ENCODE measurements around the gene INAVA. TPM values are rescaled to one million over a fixed set of nuclear protein-coding genes. Genes with fewer than 3 reads are reported as not detected.
"Not testable (repeated sequence)": the region's sequence is repeated elsewhere in the genome, so short reads cannot be mapped to it uniquely, and the experiment has no call there.

The INAVA gene
- total and polyA plus RNA-seq, 9 of the 15 experiments (the other 6 are each of a cell fraction or from before 2014, with no cell fraction given), result 0.09 TPM; not detected in 8

DNA sequence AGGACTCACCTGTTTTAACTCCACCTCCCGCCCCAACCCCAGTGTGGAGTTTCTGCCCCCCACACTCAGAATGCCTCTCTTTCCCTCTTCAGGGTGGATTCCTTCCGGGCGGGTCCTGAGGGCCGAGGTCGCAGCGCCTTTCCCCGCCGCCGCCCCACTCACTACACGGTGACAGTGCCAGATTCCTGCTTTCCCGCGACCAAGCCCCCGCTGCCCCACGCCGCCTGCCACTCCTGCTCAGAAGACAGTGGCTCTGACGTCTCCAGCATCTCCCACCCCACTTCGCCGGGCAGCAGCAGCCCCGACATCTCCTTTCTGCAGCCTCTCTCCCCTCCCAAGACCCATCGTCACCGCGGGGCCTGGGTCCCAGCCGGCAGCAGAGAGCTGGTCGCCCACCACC is 16.7 kb downstream of the INAVA start:
- H3K9me3 ChIP-seq (replicated peaks; ENCODE audit: control insufficient read depth, insufficient read depth, low read depth, low read length), result no peaks in the 10 kb centered on the region
- no peak for DNase-seq (ENCODE audit: extremely low read depth in 1 of 4, low spot score in 3 of 4)
- no peak for FAIRE-seq
- peaks cover 0 to 13% of the 10 kb centered on the region in 2 experiments; a peak in 1 of 5 replicates for H3K4me1 ChIP-seq (replicated peaks in 1 of 2; ENCODE audit: control insufficient read depth in 2 of 2, insufficient read depth in 2 of 2, low read length in 2 of 2)
- H3K4me3 ChIP-seq, result no peak overlapping the region
- in situ Hi-C loops (cut with MboI) (no loop called here), intact Hi-C loops (cut with micrococcal nuclease) (no loop called here)
- H3K4me2 ChIP-seq (ENCODE audit: insufficient read depth, low read length), result no peak overlapping the region
- BruUV-seq (replicated peaks), result no TSS peak
- POLR2A ChIA-PET, result no interaction called here
- no peaks in the 10 kb centered on the region for H3K9me1 ChIP-seq (ENCODE audit: control insufficient read depth, insufficient read depth, low read length)
- no peak overlapping the region for H2AFZ ChIP-seq (ENCODE audit: low read depth, low read length)
- ATAC-seq, result no peak
- no peak overlapping the region for H3K9ac ChIP-seq (ENCODE audit: insufficient read depth in 1 of 2, low read depth in 2 of 2, low read length in 2 of 2)
- WGBS (ENCODE audit: insufficient coverage, low coverage, missing lambda C conversion rate), result 14% methylated on average over 23 of the region's 24 CpGs
- no peaks in the 10 kb centered on the region for H3K36me3 ChIP-seq (ENCODE audit: control insufficient read depth, insufficient read depth, low read length)
- no peaks in the 10 kb centered on the region for H4K20me1 ChIP-seq (replicated peaks; ENCODE audit: control insufficient read depth, insufficient read depth, low read length)
- peaks cover 39 to 64% of the 10 kb centered on the region in 2 experiments for H3K27me3 ChIP-seq (ENCODE audit: control insufficient read depth in 2 of 2, insufficient read depth in 2 of 2, low read length in 2 of 2)
- H3K27ac ChIP-seq (ENCODE audit: extremely low read depth, low read depth, low read length), result no peak overlapping the region
- no peaks in the 10 kb centered on the region for H3K79me2 ChIP-seq (ENCODE audit: control insufficient read depth, insufficient read depth, low read length)
- no peak for TF ChIP-seq KLF13 (tag; IDR thresholded peaks at IDR 0.05; ENCODE audit: borderline replicate concordance, low read depth)
- TF ChIP-seq HDGF (IDR thresholded peaks at IDR 0.05), result no peak
- TF ChIP-seq GATAD2A (IDR thresholded peaks at IDR 0.05), result no peak
- TF ChIP-seq RAD21 (CRISPR knock-in tag; conservative IDR thresholded peaks at IDR 0.05 in 1 of 2, IDR thresholded peaks at IDR 0.05 in 1 of 2), result no peak
- no peak for TF ChIP-seq ETV5 (CRISPR knock-in tag; IDR thresholded peaks at IDR 0.05; ENCODE audit: low read depth)
- TF ChIP-seq ZNF124 (CRISPR knock-in tag; IDR thresholded peaks at IDR 0.05), result no peak
- TF ChIP-seq POU5F1 (IDR thresholded peaks at IDR 0.05; ENCODE audit: borderline replicate concordance, low read depth, low read length, partially characterized antibody), result no peak
- TF ChIP-seq, protein P1, sequence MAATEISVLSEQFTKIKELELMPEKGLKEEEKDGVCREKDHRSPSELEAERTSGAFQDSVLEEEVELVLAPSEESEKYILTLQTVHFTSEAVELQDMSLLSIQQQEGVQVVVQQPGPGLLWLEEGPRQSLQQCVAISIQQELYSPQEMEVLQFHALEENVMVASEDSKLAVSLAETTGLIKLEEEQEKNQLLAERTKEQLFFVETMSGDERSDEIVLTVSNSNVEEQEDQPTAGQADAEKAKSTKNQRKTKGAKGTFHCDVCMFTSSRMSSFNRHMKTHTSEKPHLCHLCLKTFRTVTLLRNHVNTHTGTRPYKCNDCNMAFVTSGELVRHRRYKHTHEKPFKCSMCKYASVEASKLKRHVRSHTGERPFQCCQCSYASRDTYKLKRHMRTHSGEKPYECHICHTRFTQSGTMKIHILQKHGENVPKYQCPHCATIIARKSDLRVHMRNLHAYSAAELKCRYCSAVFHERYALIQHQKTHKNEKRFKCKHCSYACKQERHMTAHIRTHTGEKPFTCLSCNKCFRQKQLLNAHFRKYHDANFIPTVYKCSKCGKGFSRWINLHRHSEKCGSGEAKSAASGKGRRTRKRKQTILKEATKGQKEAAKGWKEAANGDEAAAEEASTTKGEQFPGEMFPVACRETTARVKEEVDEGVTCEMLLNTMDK (IDR thresholded peaks at IDR 0.05; ENCODE audit: borderline replicate concordance, insufficient read depth, low read depth, low read length, poor library complexity, severe bottlenecking), result no peak
- no peak for TF ChIP-seq SRSF3 (IDR thresholded peaks at IDR 0.05; ENCODE audit: insufficient read depth, low read length)
- TF ChIP-seq BDP1 (IDR thresholded peaks at IDR 0.05; ENCODE audit: insufficient read depth, insufficient read length), result no peak
- TF ChIP-seq ZNF551 (CRISPR knock-in tag; IDR thresholded peaks at IDR 0.05), result no peak
- no peak for TF ChIP-seq STAT5A (IDR thresholded peaks at IDR 0.05; ENCODE audit: borderline replicate concordance, low read length)
- CTCF ChIA-PET (ENCODE audit: low intra/inter-chr PET ratio), result no interaction called here

DNA sequence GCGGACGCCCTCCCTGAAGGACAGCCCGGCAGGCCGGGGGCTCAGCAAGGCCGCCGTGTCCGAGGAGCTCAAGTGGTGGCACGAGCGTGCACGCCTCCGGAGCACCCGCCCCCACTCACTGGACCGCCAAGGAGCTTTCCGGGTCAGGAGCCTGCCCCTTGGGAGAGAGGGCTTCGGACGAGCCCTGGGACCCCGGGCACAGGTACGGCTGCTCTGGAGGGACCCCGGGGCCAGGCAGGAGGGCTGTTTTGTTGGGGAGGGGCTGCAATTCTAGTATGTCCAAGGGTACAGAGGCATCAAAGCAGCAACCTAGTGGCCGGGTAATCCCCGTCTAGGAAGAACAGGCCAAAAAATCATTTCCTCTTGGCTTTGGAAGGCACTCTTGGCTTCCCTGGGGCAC is 17.2 kb downstream of the INAVA start:
- H3K9me3 ChIP-seq (replicated peaks; ENCODE audit: control insufficient read depth, insufficient read depth, low read depth, low read length); intact Hi-C loops (cut with micrococcal nuclease); H3K9ac ChIP-seq (ENCODE audit: insufficient read depth in 1 of 2, low read depth in 2 of 2, low read length in 2 of 2); FAIRE-seq; in situ Hi-C loops (cut with MboI); BruUV-seq (replicated peaks); H3K27ac ChIP-seq (ENCODE audit: extremely low read depth, low read depth, low read length); H3K4me2 ChIP-seq (ENCODE audit: insufficient read depth, low read length); H2AFZ ChIP-seq (ENCODE audit: low read depth, low read length); H3K36me3 ChIP-seq (ENCODE audit: control insufficient read depth, insufficient read depth, low read length); H3K79me2 ChIP-seq (ENCODE audit: control insufficient read depth, insufficient read depth, low read length); DNase-seq (ENCODE audit: extremely low read depth in 1 of 4, low spot score in 3 of 4); H4K20me1 ChIP-seq (replicated peaks; ENCODE audit: control insufficient read depth, insufficient read depth, low read length); H3K4me3 ChIP-seq; ATAC-seq; CTCF ChIA-PET (ENCODE audit: low intra/inter-chr PET ratio); H3K9me1 ChIP-seq (ENCODE audit: control insufficient read depth, insufficient read depth, low read length): not testable (repeated sequence)
- H3K4me1 ChIP-seq (replicated peaks in 1 of 2; ENCODE audit: control insufficient read depth in 2 of 2, insufficient read depth in 2 of 2, low read length in 2 of 2), result peaks cover 0 to 14% of the 10 kb centered on the region in 2 experiments; a peak in 1 of 5 replicates
- H3K27me3 ChIP-seq (ENCODE audit: control insufficient read depth in 2 of 2, insufficient read depth in 2 of 2, low read length in 2 of 2), result peaks cover 39 to 70% of the 10 kb centered on the region in 2 experiments
- 3% methylated on average over 7 of the region's 21 CpGs for WGBS (ENCODE audit: insufficient coverage, low coverage, missing lambda C conversion rate)
- POLR2A ChIA-PET, result interaction anchor here (0.6 kb wide), 1 partner anchor 107 kb away, joined by 3 read pairs; no protein-coding TSS in a partner anchor
